SK-N-MC (cell line): ENCODE data around the gene M6PR.

ENCODE experiments used
- EZH2 ChIP-seq: fragments of 200-600 bp; sonication (generic); IDR thresholded peaks from one replicate; pipeline ENCODE4 v1.6.1; 2017; ENCODE audit warnings: antibody characterized with exemption
- POLR2AphosphoS5 ChIP-seq: IDR thresholded peaks from 2 replicates; pipeline ENCODE4 v1.6.1; 2012; ENCODE audit warnings: mild to moderate bottlenecking, low read depth, low read length, borderline replicate concordance

- TF ChIP-seq POLR2AphosphoS5 (no peak), EZH2 (no peak)
Observed at GRCh38 chr12:8946733-8947132, 2.7 kb downstream of the M6PR start.
